ENCODE data around the gene CLDN20. TPM values are rescaled to one million over a fixed set of nuclear protein-coding genes. Genes with fewer than 3 reads are reported as not detected.

CLDN20 gene
- total and polyA plus RNA-seq, 2 of the 4 experiments (the other 2 are of a cell fraction): not detected

DNA sequence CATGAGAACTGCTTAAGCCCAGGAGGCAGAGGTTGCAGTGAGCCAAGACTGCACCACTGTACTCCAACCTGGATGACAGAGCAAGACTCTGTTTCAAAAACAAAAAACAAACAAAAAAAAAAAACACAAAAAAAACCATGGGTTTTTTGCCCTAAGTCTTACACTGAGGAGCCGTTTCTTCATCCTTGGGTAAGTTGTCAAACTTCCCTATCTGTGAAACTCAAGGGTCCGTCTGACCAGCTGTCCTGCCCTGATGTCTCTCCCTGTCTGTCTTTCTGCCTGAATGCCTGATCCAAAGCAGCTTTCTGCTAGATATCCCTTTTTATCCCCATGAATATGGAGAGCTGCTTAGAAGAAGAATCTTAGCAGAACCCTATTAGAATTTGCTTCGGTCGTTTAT, 41.3 kb upstream of the CLDN20 start:
- no peak overlapping the region for H3K4ac ChIP-seq (ENCODE audit: low read depth, low read length)
- H4K5ac ChIP-seq (ENCODE audit: low read depth, low read length): no peak overlapping the region
- H2AK9ac ChIP-seq (replicated peaks; ENCODE audit: low read depth, low read length, poor library complexity): no peak overlapping the region
- no peak overlapping the region for H2BK120ac ChIP-seq (ENCODE audit: low read depth, low read length)
- peaks cover 9% of the 10 kb centered on the region for H3K4me1 ChIP-seq (ENCODE audit: control insufficient read depth, insufficient read depth, low read length)
- H2BK5ac ChIP-seq (ENCODE audit: low read depth, low read length, poor library complexity, severe bottlenecking): no peak overlapping the region
- no peak for DNase-seq
- no peak overlapping the region for H3K18ac ChIP-seq (ENCODE audit: low read depth, low read length)
- no peak overlapping the region for H3K27ac ChIP-seq (ENCODE audit: insufficient read depth, low read length)
- H3K4me3 ChIP-seq (ENCODE audit: insufficient read depth, low read depth, low read length): no peak overlapping the region
- H4K20me1 ChIP-seq (ENCODE audit: insufficient read depth, low read length): no peaks in the 10 kb centered on the region
- H3K9ac ChIP-seq (ENCODE audit: low read depth, low read length): no peak overlapping the region
- intact Hi-C loops (cut with micrococcal nuclease) (no loop called here), dilution Hi-C loops (cut with HindIII; ENCODE audit: low sequenced_read_pairs, unreplicated experiment) (no loop called here), in situ Hi-C loops (cut with MboI; ENCODE audit: low sequenced_read_pairs) (no loop called here)
- no TSS peak for BruUV-seq (replicated peaks)
- no peak overlapping the region for H3K56ac ChIP-seq (ENCODE audit: extremely low read depth, insufficient read depth, low read length)
- H3K27me3 ChIP-seq (ENCODE audit: control insufficient read depth, insufficient read depth, low read length): no peaks in the 10 kb centered on the region
- no peak overlapping the region for H2AFZ ChIP-seq (replicated peaks; ENCODE audit: low read length, poor library complexity)
- CTCF ChIA-PET: no interaction called here
- no peak overlapping the region for H4K91ac ChIP-seq (ENCODE audit: insufficient read depth, low read depth, low read length)
- no peaks in the 10 kb centered on the region for H3K79me1 ChIP-seq (ENCODE audit: low read depth in 1 of 2, low read length in 2 of 2)
- no peak overlapping the region for H2BK20ac ChIP-seq (ENCODE audit: low read depth, low read length)
- TF ChIP-seq NFE2L2 (IDR thresholded peaks at IDR 0.05; ENCODE audit: low read depth, low read length) (no peak), POLR2A (IDR thresholded peaks at IDR 0.05; ENCODE audit: low read depth, low read length) (no peak), SMC3 (IDR thresholded peaks at IDR 0.05; ENCODE audit: low read depth, low read length) (no peak), BHLHE40 (IDR thresholded peaks at IDR 0.05; ENCODE audit: low read depth, low read length) (no peak), CEBPB (IDR thresholded peaks at IDR 0.05; ENCODE audit: low read depth, low read length) (no peak), FOS (IDR thresholded peaks at IDR 0.05; ENCODE audit: low read depth, low read length) (no peak), RFX5 (IDR thresholded peaks at IDR 0.05; ENCODE audit: low read depth, low read length) (no peak), MAFK (IDR thresholded peaks at IDR 0.05; ENCODE audit: low read depth, low read length) (no peak), MAZ (IDR thresholded peaks at IDR 0.05; ENCODE audit: borderline replicate concordance, low read depth, low read length) (no peak), RAD21 (IDR thresholded peaks at IDR 0.05; ENCODE audit: low read length) (no peak), RCOR1 (IDR thresholded peaks at IDR 0.05; ENCODE audit: insufficient replicate concordance, low read length) (no peak), MXI1 (IDR thresholded peaks at IDR 0.05; ENCODE audit: borderline replicate concordance, low read depth, low read length) (no peak), ELK1 (IDR thresholded peaks at IDR 0.05; ENCODE audit: borderline replicate concordance, low read depth, low read length) (no peak), CHD1 (IDR thresholded peaks at IDR 0.05; ENCODE audit: low read depth, low read length) (no peak)
- TF ChIP-seq, protein P1, sequence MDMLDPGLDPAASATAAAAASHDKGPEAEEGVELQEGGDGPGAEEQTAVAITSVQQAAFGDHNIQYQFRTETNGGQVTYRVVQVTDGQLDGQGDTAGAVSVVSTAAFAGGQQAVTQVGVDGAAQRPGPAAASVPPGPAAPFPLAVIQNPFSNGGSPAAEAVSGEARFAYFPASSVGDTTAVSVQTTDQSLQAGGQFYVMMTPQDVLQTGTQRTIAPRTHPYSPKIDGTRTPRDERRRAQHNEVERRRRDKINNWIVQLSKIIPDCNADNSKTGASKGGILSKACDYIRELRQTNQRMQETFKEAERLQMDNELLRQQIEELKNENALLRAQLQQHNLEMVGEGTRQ (IDR thresholded peaks at IDR 0.05; ENCODE audit: low read depth, low read length): no peak
- TF ChIP-seq, protein P2, sequence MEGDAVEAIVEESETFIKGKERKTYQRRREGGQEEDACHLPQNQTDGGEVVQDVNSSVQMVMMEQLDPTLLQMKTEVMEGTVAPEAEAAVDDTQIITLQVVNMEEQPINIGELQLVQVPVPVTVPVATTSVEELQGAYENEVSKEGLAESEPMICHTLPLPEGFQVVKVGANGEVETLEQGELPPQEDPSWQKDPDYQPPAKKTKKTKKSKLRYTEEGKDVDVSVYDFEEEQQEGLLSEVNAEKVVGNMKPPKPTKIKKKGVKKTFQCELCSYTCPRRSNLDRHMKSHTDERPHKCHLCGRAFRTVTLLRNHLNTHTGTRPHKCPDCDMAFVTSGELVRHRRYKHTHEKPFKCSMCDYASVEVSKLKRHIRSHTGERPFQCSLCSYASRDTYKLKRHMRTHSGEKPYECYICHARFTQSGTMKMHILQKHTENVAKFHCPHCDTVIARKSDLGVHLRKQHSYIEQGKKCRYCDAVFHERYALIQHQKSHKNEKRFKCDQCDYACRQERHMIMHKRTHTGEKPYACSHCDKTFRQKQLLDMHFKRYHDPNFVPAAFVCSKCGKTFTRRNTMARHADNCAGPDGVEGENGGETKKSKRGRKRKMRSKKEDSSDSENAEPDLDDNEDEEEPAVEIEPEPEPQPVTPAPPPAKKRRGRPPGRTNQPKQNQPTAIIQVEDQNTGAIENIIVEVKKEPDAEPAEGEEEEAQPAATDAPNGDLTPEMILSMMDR (conservative IDR thresholded peaks at IDR 0.05; ENCODE audit: low read depth, low read length): no peak
- H2AK5ac ChIP-seq (ENCODE audit: low read depth, low read length): no peak overlapping the region
- H3K14ac ChIP-seq (replicated peaks; ENCODE audit: low read depth, low read length): no peak overlapping the region
- ATAC-seq (ENCODE audit: low read depth): no peak
- no peak overlapping the region for H3K23ac ChIP-seq (ENCODE audit: low read depth, low read length)
- POLR2A ChIA-PET (ENCODE audit: unreplicated experiment): no interaction called here
- no CpG with 5 or more reads among the region's 4 CpGs for WGBS, 2 experiments (ENCODE audit: extremely low coverage in 2 of 2, insufficient read length in 1 of 2)
- no peak overlapping the region for H3K4me2 ChIP-seq (ENCODE audit: low read depth, low read length)
- peaks cover 2% of the 10 kb centered on the region; the same call in 1 of the 2 replicates for H3K9me3 ChIP-seq (ENCODE audit: control insufficient read depth, insufficient read depth, low read length)
- peaks cover 5% of the 10 kb centered on the region; the same call in 1 of the 2 replicates for H3K9me1 ChIP-seq (ENCODE audit: insufficient read depth, low read length)
- no peak overlapping the region for H4K8ac ChIP-seq (ENCODE audit: low read depth in 2 of 2, low read length in 2 of 2)
- H2BK15ac ChIP-seq (ENCODE audit: low read depth, low read length): no peak overlapping the region
- H3K36me3 ChIP-seq (ENCODE audit: control insufficient read depth, insufficient read depth, low read length): no peaks in the 10 kb centered on the region

Measured in IMR-90 (cell line).